GM21381 (cell line): ENCODE results near the gene ATP6AP1.

Experiments
- ATAC-seq: cut with Tn5 transposase; IDR thresholded peaks from one replicate; pipeline ENCODE4 v1.9.1; 2021; ENCODE audit warnings: mild to moderate bottlenecking, moderate library complexity; ENCODE audit not compliant: unreplicated experiment

ATP6AP1 gene

GRCh38 chrX:154430479-154430878, 2.0 kb downstream of the ATP6AP1 start:
- no peak for ATAC-seq

- ATAC-seq, result no peak
Measured at GRCh38 chrX:154430916-154431315, 2.4 kb downstream of the ATP6AP1 start.

DNA sequence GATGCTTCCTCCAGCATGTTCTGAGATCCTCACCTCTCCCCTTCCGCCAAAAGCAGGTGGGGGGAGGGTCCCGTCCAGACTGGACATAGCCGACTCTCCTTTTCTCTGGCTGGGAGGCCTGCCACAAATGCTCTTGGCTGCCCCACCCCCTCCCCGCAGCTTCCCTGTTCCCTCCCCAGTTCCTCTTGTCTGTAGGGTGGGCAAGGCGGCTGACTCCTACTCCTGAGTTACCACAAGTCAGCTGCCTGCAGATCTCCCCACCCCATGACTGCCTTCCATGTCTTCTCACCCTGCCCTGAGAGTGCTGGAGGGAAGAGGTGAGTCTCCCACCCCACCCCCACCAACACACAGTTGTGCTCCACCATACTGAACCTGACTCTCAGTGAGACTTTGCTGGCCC, 2.9 kb downstream of the ATP6AP1 start:
- no peak for ATAC-seq

GRCh38 chrX:154432210-154432609, 3.7 kb downstream of the ATP6AP1 start:
- no peak for ATAC-seq

GRCh38 chrX:154433605-154434004, 5.1 kb downstream of the ATP6AP1 start:
- ATAC-seq, result no peak

DNA sequence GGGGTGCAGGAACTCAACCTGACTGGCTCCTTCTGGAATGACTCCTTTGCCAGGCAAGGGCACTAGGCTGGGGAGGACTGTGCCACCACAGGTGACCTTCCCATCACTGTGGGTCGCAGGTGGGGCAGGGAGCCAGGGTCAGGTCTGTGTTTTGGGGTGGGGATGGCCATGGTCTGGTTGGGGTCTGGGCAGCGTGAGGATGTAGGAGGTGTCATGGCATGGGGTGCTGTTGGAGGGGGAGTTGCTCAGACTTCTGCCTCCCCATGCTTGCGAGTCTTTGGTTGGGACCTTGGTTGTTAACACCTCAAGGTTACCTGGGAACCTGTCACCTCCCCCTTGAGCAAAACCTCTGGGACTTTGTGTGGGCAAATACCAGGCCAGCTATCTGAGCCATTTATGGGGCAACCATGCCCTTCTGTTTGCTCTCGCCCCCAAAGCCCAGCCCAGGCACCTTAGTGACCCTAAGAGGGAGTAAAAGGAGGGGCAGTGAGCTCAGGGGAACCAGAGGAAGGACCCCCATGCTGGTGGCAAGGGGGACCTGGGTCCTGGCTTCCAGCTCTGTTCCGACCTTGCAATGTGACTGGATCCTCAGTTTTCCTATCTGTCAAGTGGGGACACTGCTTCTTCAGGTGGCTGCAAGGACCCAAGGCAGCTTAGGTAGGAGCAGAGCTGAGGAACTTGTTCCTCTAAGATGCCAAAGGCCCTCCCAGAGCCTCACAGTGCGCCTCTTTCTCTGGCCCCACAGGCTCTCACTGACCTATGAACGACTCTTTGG, 6.1 kb downstream of the ATP6AP1 start:
- ATAC-seq, result no peak

- no peak for ATAC-seq
Measured at GRCh38 chrX:154435171-154435733, 6.8 kb downstream of the ATP6AP1 start.

GRCh38 chrX:154436374-154436982, 8.0 kb downstream of the ATP6AP1 start:
- peak; percentile 32 for ATAC-seq

DNA sequence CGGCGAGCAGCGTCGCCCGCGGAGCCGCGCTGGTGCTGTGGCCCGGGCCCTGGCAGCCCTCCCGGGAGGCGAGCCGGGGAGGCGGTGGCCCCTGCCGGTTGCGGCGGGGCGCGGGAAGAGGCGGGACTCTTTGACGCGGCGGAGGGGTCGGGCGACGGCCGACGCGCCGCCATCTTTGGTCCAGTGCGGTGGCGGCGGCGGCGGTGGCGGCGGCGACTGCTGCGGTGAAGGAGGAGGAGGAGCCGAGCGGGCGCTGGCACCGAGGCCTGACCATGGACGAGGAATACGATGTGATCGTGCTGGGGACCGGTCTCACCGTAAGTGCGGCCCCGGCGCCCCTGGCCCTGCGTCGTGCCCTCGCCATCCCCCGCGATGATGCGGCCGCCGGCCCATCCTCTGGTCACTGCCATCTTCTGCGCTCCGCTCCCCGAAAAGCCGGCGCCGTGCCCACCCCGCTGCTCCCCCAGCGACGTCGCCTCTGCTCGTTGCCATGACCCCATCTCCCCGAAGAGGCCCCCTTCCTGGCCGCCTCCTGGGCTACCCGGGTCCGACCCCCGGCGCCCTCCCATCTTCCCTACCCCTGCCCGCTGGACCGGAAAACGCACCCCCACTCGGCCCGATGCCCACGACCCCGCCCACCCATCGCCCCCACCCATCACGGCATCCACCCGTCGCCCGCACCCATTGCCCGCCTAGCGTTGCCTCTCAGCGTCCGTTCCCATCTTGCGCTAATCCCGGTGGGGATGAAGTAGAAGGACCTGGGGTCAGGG, 8.7 kb downstream of the ATP6AP1 start, which contains the start of gene GDI1:
GDI1 (plus strand) TSS at position 172 of the 770 bp plus-strand sequence; CDS start at position 273, 101 bp downstream.
- ATAC-seq, result peak; percentile 43

DNA sequence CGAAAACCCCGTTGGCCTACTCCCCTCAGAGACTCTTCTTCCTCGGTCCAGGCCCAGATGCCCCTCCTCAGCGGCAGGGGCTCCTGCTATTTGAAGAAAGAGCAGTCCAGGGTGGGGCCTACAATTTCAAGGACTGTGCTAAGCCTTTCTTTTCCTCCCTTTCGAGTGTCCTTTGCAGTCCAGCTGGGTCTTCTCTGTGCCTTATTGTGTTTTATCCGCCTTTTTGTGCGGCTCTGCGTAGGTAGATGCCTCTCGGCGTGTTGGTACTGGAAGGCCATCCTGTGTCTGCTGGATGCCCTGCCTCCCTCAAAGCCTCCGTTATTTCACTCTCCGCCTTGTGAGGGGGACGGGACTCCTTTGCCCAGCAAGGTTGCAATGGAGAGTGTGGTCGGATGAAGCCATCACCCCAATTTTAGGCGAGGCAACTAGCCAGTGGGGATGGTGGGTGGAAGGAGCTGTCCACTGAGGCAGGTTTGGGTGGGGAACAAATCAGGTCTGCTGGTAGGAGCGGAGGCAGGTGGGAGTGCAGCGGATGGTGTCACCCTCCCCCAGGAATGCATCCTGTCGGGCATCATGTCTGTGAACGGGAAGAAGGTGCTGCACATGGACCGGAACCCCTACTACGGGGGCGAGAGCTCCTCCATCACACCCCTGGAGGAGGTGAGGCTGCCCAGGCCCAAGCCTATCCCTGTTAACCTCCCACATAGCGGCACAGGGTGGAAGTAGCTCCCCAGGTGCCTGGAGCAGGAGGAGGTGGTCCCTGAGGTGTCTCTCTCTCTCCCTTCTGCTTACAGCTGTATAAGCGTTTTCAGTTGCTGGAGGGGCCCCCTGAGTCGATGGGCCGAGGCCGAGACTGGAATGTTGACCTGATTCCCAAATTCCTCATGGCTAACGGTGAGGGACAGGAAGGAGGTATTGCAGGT, 9.8 kb downstream of the ATP6AP1 start:
- no peak for ATAC-seq

- no peak for ATAC-seq
Measured at GRCh38 chrX:154439841-154440240, 11.4 kb downstream of the ATP6AP1 start.

- no peak for ATAC-seq
Measured at GRCh38 chrX:154440623-154441357, 12.3 kb downstream of the ATP6AP1 start.

GRCh38 chrX:154441564-154441963, 13.1 kb downstream of the ATP6AP1 start:
- no peak for ATAC-seq

DNA sequence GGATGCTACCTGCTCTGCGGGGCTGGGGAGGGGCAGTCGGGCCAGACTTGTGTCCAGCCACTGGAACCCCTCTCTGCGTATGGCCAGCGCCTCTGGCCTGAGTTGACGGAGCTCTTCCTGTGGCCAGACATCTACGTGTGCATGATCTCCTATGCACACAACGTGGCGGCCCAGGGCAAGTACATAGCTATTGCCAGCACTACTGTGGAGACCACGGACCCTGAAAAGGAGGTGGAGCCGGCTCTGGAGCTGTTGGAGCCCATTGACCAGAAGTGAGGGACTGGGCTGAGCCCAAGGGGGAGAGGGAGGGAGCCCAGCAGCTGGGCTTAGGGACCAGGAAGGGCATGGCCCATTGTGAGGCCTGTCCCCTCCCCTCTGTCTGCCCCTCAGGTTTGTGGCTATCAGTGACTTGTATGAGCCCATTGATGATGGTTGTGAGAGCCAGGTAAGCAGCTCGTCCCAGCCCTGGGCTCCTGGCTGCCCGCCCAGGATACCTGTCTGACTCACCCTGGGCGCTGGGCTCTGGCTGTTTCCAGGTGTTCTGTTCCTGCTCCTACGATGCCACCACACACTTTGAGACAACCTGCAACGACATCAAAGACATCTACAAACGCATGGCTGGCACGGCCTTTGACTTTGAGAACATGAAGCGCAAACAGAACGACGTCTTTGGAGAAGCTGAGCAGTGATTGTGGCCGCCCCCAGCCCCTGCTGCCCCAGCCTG, 13.7 kb downstream of the ATP6AP1 start:
- ATAC-seq, result no peak

- ATAC-seq, result no peak
Measured at GRCh38 chrX:154443479-154443910, 15.0 kb downstream of the ATP6AP1 start.

DNA sequence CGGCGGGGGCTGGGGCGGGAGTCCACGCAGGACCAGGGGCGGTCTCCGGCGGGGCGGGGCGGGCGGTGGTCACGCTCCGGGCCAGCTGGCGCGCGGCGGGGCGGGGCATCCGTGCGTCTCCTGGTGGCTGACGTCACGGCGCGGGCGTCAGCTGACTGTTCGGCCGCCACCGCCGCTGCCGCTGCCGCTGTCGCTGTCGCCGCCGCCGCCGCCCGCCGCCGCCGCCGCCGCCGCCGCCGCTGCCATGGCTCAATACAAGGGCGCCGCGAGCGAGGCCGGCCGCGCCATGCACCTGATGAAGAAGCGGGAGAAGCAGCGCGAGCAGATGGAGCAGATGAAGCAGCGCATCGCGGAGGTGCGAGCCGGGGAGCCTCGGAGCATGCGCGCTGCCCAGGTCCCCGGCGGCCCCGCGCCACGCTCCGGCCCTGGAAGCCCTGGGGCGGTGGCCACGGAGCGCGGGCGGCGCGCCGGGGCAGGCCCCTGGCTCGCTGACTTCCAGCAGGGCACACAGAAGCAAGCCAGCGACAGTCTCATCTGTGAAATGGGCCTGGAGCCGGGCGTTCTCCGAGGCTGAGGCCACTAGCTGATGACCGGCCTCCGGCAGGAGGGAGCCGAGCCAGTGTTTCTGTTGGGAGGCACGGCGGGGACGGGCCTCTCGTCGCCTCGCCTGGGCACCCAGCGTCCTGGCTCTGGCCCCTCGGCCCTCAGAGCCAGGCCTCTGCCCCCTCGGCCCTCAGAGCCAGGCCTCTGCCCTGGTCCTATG, 15.7 kb downstream of the ATP6AP1 start, which contains the start of gene FAM50A:
FAM50A (plus strand) TSS at position 150 of the 763 bp plus-strand sequence; CDS start at position 245, 95 bp downstream.
- peak; percentile 81 for ATAC-seq

DNA sequence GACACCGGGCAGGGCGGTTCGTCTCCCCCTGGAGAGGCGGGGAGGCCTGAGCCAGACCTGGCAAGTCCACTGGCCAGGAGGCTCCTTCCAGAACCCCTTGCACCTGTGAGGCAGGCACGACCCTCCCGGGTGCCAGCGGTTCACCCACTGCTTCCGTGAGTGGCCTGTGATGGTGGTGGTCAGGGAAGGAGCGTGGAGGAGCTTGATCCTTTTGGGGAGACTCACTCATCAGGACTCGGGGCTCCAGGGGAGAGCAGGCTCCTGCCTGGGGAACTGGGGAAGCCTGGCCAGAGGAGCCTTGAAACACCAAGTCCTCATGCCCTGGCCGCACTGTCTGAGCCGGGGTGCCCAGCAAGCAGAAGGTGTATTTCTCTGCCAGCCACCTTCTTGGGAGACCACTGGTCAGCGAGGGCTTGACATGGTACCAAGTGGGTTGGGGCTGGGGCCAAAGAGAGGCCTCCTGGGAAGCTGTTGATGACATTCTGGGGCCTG, 16.3 kb downstream of the ATP6AP1 start:
- ATAC-seq, result no peak

- ATAC-seq, result no peak
Measured at GRCh38 chrX:154445776-154446175, 17.3 kb downstream of the ATP6AP1 start.
